Measurements from ENCODE around the gene CLDN9.

- TF ChIP-seq CTCF (IDR thresholded peaks at IDR 0.05) (peak; percentile 72 to 99 (median 94)), POLR2A (IDR thresholded peaks at IDR 0.05) (no peak)
These were observed 29.0 kb upstream of the CLDN9 start for GRCh38 chr16:2983706-2984136.
